Liver (tissue), 9 donors: ENCODE data around the gene VPS37D. TPM values are rescaled to one million over a fixed set of nuclear protein-coding genes. Genes with fewer than 3 reads are reported as not detected.

ENCODE experiments used
- DNase-seq: peaks from one replicate; pipeline ENCODE4 v3.0.0-alpha.2; 2017; ENCODE audit warnings: low spot score
- H3K27ac ChIP-seq, 2 donors: one replicate each; pipeline ENCODE4 v1.7.0; 2013; ENCODE audit warnings: inconsistent platforms in 2 of 2, low read length in 2 of 2, control low read depth in 1 of 2, low read depth in 1 of 2, mild to moderate bottlenecking in 1 of 2
- H3K27me3 ChIP-seq, 4 donors: one replicate each; pipeline versions ENCODE4 v1.6.1 to v1.7.0; 2013; ENCODE audit warnings: low read length in 3 of 4, inconsistent platforms in 1 of 4, mild to moderate bottlenecking in 1 of 4, moderate library complexity in 1 of 4; ENCODE audit not compliant: control insufficient read depth in 4 of 4, insufficient read depth in 4 of 4
- H3K36me3 ChIP-seq, 4 donors: one replicate each; pipeline versions ENCODE4 v1.6.1 to v1.7.0; 2013; ENCODE audit warnings: low read length in 3 of 4, mild to moderate bottlenecking in 3 of 4, low read depth in 1 of 4, moderate library complexity in 1 of 4; ENCODE audit not compliant: control insufficient read depth in 4 of 4, insufficient read depth in 3 of 4
- H3K4me1 ChIP-seq, 4 donors: one replicate each; pipeline versions ENCODE4 v1.6.1 to v1.7.0; 2013; ENCODE audit warnings: low read length in 3 of 4, mild to moderate bottlenecking in 3 of 4, moderate library complexity in 1 of 4; ENCODE audit not compliant: control insufficient read depth in 4 of 4, insufficient read depth in 4 of 4
- H3K4me3 ChIP-seq, 3 donors: one replicate each; pipeline versions ENCODE4 v1.6.1 to v1.7.0; 2013; ENCODE audit warnings: low read length in 3 of 3, control low read depth in 1 of 3, low read depth in 1 of 3, mild to moderate bottlenecking in 1 of 3
- H3K9ac ChIP-seq, 2 donors: one replicate each; pipeline ENCODE4 v1.7.0; 2013; ENCODE audit warnings: low read length in 2 of 2, mild to moderate bottlenecking in 2 of 2, moderate library complexity in 2 of 2, control low read depth in 1 of 2, low read depth in 1 of 2
- H3K9me3 ChIP-seq, 4 donors: one replicate each; pipeline versions ENCODE4 v1.6.1 to v1.7.0; 2013; ENCODE audit warnings: low read length in 3 of 4; ENCODE audit not compliant: control insufficient read depth in 4 of 4
- EGR1 ChIP-seq, 2 donors: IDR thresholded peaks; 2 replicates each; pipeline ENCODE4 v1.6.1; 2016 to 2018; ENCODE audit warnings: antibody characterized with exemption in 2 of 2, low read depth in 2 of 2
- FOXA1 ChIP-seq: IDR thresholded peaks from 2 replicates; pipeline ENCODE4 v1.6.1; 2016; ENCODE audit warnings: antibody characterized with exemption
- FOXA2 ChIP-seq: IDR thresholded peaks from 2 replicates; pipeline ENCODE4 v1.6.1; 2016; ENCODE audit warnings: antibody characterized with exemption
- GABPA ChIP-seq, 2 donors: IDR thresholded peaks in 1 of 2; conservative IDR thresholded peaks in 1 of 2; 2 replicates each; pipeline ENCODE4 v1.6.1; 2016; ENCODE audit warnings: antibody characterized with exemption in 2 of 2, mild to moderate bottlenecking in 1 of 2, moderate library complexity in 1 of 2
- HNF4A ChIP-seq, 2 donors: conservative IDR thresholded peaks; 2 replicates each; pipeline ENCODE4 v1.6.1; 2016; ENCODE audit warnings: antibody characterized with exemption in 2 of 2, mild to moderate bottlenecking in 2 of 2
- HNF4G ChIP-seq: IDR thresholded peaks from 2 replicates; pipeline ENCODE4 v1.6.1; 2016; ENCODE audit warnings: antibody characterized with exemption
- JUND ChIP-seq, 2 donors: IDR thresholded peaks; 2 replicates each; pipeline ENCODE4 v1.6.1; 2016; ENCODE audit warnings: antibody characterized with exemption in 2 of 2
- NR2F2 ChIP-seq: IDR thresholded peaks from 2 replicates; pipeline ENCODE4 v1.6.1; 2016; ENCODE audit warnings: antibody characterized with exemption
- RAD21 ChIP-seq, 2 donors: IDR thresholded peaks; 2 replicates each; pipeline ENCODE4 v1.6.1; 2016; ENCODE audit warnings: antibody characterized with exemption in 2 of 2, mild to moderate bottlenecking in 2 of 2
- RXRA ChIP-seq, 2 donors: IDR thresholded peaks; 2 replicates each; pipeline ENCODE4 v1.6.1; 2017 to 2018; ENCODE audit warnings: antibody characterized with exemption in 2 of 2, mild to moderate bottlenecking in 1 of 2
- SP1 ChIP-seq: IDR thresholded peaks from 2 replicates; pipeline ENCODE4 v1.6.1; 2018; ENCODE audit warnings: antibody characterized with exemption, mild to moderate bottlenecking
- TAF1 ChIP-seq: conservative IDR thresholded peaks from 2 replicates; pipeline ENCODE4 v1.6.1; 2016; ENCODE audit warnings: antibody characterized with exemption, mild to moderate bottlenecking
- YY1 ChIP-seq: IDR thresholded peaks from 2 replicates; pipeline ENCODE4 v1.6.1; 2016; ENCODE audit warnings: antibody characterized with exemption, mild to moderate bottlenecking
- WGBS: extraction: QIAGEN DNeasy Blood & Tissue Kit; methylation state at CpG from one replicate; pipeline ENCODE4 v1.1.7; 2013; 5-methylcytosine and 5-hydroxymethylcytosine counted together
- polyA plus RNA-seq, 2 donors: library from polyadenylated mRNA; stranded (reverse) in 1 of 2; unstranded in 1 of 2; fragments of 200-250 nt in 1 of 2; fragments of >200 nt in 1 of 2; fragmentation: Nextera tagmentation in 1 of 2; extraction: Ambion mirVana in 1 of 2; gene quantifications; one replicate each; pipeline versions ENCODE4 v1.2.1 to v1.2.3, GENCODE V29; 2013 to 2015
- total RNA-seq, 2 donors: library from RNA; depleted of rRNA; stranded (reverse); fragments of >200 nt; gene quantifications; one replicate each; pipeline ENCODE4 v1.2.3, GENCODE V29; 2014
- TF ChIP-seq, protein P1 (sequence below): IDR thresholded peaks from 2 replicates; pipeline ENCODE4 v1.6.1; 2016; ENCODE audit warnings: antibody characterized with exemption
- TF ChIP-seq, protein P2 (sequence below): fragments of 150-350 bp; IDR thresholded peaks from 2 replicates; pipeline ENCODE4 v1.5.1; 2017; ENCODE audit warnings: improper control_type of control experiment, low read depth, low read length; ENCODE audit not compliant: missing input control
- TF ChIP-seq, protein P3 (sequence below): IDR thresholded peaks from 2 replicates; pipeline ENCODE4 v1.6.1; 2016; ENCODE audit warnings: antibody characterized with exemption
- TF ChIP-seq, protein P4 (sequence below): IDR thresholded peaks from 2 replicates; pipeline ENCODE4 v1.6.1; 2016; ENCODE audit warnings: antibody characterized with exemption
- TF ChIP-seq, protein P5 (sequence below): IDR thresholded peaks from 2 replicates; pipeline ENCODE4 v1.6.1; 2016; ENCODE audit warnings: antibody characterized with exemption, mild to moderate bottlenecking
- donor health status: healthy.
- donor health status: healthy.
- donor health status: healthy.
- donor health status: healthy.
- donor health status: healthy.

The VPS37D gene
- total and polyA plus RNA-seq, 4 donors, result 0.38 to 3.3 (median 1.3) TPM

DNA sequence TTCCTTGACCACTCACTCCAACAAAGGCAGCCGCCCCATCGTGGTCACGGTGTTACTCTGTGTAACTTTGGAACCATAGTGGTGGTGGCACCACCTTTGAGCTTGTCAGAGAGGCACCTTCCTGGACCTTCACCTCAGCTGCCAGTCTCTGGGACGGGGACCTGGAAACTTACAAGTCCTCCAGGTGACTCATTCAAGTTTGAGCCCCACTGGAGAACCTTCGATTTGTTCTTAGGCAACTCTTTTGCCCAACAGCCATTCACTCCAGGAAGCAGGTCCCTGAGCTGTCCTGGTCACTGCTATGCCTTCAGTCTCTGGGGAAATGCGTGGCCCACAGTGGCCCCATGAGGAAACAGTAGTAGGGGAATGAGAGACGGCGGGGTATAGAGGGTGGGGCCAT lies 34.6 kb downstream of the VPS37D start:
- no peaks in the 10 kb centered on the region for H3K9me3 ChIP-seq
- no peak for DNase-seq
- peaks cover 2 to 26% (median 6%) of the 10 kb centered on the region in 4 donors for H3K36me3 ChIP-seq
- H3K9ac ChIP-seq, result no peak overlapping the region
- no peak overlapping the region for H3K27ac ChIP-seq
- no peak overlapping the region for H3K4me3 ChIP-seq
- no peaks in the 10 kb centered on the region for H3K4me1 ChIP-seq
- H3K27me3 ChIP-seq, result no peaks in the 10 kb centered on the region
- TF ChIP-seq HNF4A (conservative IDR thresholded peaks at IDR 0.05) (no peak), EGR1 (IDR thresholded peaks at IDR 0.05; ENCODE audit: low read depth in 2 of 2) (no peak), TAF1 (no peak), FOXA2 (no peak), RXRA (IDR thresholded peaks at IDR 0.05) (no peak), RAD21 (IDR thresholded peaks at IDR 0.05) (no peak), SP1 (no peak), YY1 (no peak), FOXA1 (no peak), JUND (IDR thresholded peaks at IDR 0.05) (no peak), GABPA (IDR thresholded peaks at IDR 0.05 in 1 of 2, conservative IDR thresholded peaks at IDR 0.05 in 1 of 2) (no peak), HNF4G (no peak), NR2F2 (no peak)
- TF ChIP-seq, protein P1, sequence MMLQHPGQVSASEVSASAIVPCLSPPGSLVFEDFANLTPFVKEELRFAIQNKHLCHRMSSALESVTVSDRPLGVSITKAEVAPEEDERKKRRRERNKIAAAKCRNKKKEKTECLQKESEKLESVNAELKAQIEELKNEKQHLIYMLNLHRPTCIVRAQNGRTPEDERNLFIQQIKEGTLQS, result no peak
- TF ChIP-seq, protein P2, sequence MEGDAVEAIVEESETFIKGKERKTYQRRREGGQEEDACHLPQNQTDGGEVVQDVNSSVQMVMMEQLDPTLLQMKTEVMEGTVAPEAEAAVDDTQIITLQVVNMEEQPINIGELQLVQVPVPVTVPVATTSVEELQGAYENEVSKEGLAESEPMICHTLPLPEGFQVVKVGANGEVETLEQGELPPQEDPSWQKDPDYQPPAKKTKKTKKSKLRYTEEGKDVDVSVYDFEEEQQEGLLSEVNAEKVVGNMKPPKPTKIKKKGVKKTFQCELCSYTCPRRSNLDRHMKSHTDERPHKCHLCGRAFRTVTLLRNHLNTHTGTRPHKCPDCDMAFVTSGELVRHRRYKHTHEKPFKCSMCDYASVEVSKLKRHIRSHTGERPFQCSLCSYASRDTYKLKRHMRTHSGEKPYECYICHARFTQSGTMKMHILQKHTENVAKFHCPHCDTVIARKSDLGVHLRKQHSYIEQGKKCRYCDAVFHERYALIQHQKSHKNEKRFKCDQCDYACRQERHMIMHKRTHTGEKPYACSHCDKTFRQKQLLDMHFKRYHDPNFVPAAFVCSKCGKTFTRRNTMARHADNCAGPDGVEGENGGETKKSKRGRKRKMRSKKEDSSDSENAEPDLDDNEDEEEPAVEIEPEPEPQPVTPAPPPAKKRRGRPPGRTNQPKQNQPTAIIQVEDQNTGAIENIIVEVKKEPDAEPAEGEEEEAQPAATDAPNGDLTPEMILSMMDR, result no peak
- TF ChIP-seq, protein P3, sequence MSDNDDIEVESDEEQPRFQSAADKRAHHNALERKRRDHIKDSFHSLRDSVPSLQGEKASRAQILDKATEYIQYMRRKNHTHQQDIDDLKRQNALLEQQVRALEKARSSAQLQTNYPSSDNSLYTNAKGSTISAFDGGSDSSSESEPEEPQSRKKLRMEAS, result no peak
- TF ChIP-seq, protein P4, sequence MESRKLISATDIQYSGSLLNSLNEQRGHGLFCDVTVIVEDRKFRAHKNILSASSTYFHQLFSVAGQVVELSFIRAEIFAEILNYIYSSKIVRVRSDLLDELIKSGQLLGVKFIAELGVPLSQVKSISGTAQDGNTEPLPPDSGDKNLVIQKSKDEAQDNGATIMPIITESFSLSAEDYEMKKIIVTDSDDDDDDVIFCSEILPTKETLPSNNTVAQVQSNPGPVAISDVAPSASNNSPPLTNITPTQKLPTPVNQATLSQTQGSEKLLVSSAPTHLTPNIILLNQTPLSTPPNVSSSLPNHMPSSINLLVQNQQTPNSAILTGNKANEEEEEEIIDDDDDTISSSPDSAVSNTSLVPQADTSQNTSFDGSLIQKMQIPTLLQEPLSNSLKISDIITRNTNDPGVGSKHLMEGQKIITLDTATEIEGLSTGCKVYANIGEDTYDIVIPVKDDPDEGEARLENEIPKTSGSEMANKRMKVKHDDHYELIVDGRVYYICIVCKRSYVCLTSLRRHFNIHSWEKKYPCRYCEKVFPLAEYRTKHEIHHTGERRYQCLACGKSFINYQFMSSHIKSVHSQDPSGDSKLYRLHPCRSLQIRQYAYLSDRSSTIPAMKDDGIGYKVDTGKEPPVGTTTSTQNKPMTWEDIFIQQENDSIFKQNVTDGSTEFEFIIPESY, result no peak
- TF ChIP-seq, protein P5, sequence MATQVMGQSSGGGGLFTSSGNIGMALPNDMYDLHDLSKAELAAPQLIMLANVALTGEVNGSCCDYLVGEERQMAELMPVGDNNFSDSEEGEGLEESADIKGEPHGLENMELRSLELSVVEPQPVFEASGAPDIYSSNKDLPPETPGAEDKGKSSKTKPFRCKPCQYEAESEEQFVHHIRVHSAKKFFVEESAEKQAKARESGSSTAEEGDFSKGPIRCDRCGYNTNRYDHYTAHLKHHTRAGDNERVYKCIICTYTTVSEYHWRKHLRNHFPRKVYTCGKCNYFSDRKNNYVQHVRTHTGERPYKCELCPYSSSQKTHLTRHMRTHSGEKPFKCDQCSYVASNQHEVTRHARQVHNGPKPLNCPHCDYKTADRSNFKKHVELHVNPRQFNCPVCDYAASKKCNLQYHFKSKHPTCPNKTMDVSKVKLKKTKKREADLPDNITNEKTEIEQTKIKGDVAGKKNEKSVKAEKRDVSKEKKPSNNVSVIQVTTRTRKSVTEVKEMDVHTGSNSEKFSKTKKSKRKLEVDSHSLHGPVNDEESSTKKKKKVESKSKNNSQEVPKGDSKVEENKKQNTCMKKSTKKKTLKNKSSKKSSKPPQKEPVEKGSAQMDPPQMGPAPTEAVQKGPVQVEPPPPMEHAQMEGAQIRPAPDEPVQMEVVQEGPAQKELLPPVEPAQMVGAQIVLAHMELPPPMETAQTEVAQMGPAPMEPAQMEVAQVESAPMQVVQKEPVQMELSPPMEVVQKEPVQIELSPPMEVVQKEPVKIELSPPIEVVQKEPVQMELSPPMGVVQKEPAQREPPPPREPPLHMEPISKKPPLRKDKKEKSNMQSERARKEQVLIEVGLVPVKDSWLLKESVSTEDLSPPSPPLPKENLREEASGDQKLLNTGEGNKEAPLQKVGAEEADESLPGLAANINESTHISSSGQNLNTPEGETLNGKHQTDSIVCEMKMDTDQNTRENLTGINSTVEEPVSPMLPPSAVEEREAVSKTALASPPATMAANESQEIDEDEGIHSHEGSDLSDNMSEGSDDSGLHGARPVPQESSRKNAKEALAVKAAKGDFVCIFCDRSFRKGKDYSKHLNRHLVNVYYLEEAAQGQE, result no peak
- 90% methylated on average over 8 of the region's 8 CpGs for WGBS
